ENCODE data around the gene CENPS. TPM values are rescaled to one million over a fixed set of nuclear protein-coding genes. Genes with fewer than 3 reads are reported as not detected.
"Not testable (repeated sequence)": the region's sequence is repeated elsewhere in the genome, so short reads cannot be mapped to it uniquely, and the experiment has no call there.

The CENPS gene
- total RNA-seq, 3 donors from 2014 or later: 16.3 to 24.2 (median 22.3) TPM

- ATAC-seq (no peak), DNase-seq (no peak)
- H3K4me3 Mint-ChIP-seq: no peak overlapping the region
- H3K4me1 Mint-ChIP-seq (ENCODE audit: low read depth): no peaks in the 10 kb centered on the region
- H3K36me3 Mint-ChIP-seq (ENCODE audit: insufficient read depth): peaks cover 5% of the 10 kb centered on the region
- no peaks in the 10 kb centered on the region for H3K9me3 Mint-ChIP-seq
- H3K27me3 Mint-ChIP-seq (ENCODE audit: low read depth): no peaks in the 10 kb centered on the region
Measured at GRCh38 chr1:10451287-10451686, 21.1 kb downstream of the CENPS start.

GRCh38 chr1:10456048-10456447, 25.8 kb downstream of the CENPS start:
- H3K4me1 Mint-ChIP-seq (ENCODE audit: low read depth): peaks cover 8% of the 10 kb centered on the region
- no peak overlapping the region for H3K4me3 Mint-ChIP-seq
- ATAC-seq: no peak
- no peaks in the 10 kb centered on the region for H3K9me3 Mint-ChIP-seq
- no peak for DNase-seq
- no peaks in the 10 kb centered on the region for H3K27me3 Mint-ChIP-seq (ENCODE audit: low read depth)
- peaks cover 7% of the 10 kb centered on the region for H3K36me3 Mint-ChIP-seq (ENCODE audit: insufficient read depth)

DNA sequence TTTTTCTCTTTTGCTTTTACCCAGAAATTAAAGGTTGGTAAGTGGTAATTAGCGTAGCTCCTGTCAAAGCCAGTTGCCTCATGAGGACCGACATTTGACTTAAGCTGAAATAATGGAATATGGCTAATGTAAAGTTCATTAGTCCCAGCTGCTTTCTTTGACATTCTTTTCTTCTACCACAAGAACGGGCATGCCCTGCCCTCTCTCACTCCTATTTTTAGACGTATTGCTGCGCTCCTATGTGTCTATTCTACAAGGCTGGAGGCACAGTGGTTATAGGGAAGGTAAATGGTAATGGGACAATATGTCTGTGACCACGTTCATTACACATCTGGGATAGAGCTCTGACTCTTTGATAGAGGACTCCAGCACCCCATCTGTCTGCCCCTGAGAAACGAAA, 26.4 kb downstream of the CENPS start:
- H3K9me3 Mint-ChIP-seq: no peaks in the 10 kb centered on the region
- H3K36me3 Mint-ChIP-seq (ENCODE audit: insufficient read depth): peaks cover 11% of the 10 kb centered on the region
- DNase-seq (no peak), ATAC-seq (no peak)
- no peak overlapping the region for H3K4me3 Mint-ChIP-seq
- peaks cover 8% of the 10 kb centered on the region for H3K4me1 Mint-ChIP-seq (ENCODE audit: low read depth)
- H3K27me3 Mint-ChIP-seq (ENCODE audit: low read depth): no peaks in the 10 kb centered on the region

DNA sequence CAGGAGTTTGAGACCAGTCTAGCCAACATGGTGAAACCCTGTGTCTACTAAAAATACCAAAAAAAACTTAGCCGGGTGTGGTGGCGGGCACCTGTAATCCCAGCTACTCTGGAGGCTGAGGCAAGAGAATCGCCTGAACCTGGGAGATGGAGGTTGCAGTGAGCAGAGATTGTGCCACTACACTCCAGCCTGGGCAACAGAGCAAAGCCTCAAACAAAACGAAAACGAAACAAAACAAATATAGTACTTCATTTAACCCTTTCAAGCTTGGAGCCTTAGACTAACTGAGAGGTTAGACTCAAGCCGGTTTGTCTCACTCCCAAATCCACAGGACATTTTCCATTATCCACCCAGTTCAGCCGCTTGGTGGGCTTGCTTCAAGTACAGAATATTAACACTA, 27.2 kb downstream of the CENPS start:
- peak in 1 of 2 donors; percentile 14 for ATAC-seq
- H3K4me3 Mint-ChIP-seq; H3K27me3 Mint-ChIP-seq (ENCODE audit: low read depth); H3K9me3 Mint-ChIP-seq; DNase-seq; H3K4me1 Mint-ChIP-seq (ENCODE audit: low read depth): not testable (repeated sequence)
- peaks cover 14% of the 10 kb centered on the region for H3K36me3 Mint-ChIP-seq (ENCODE audit: insufficient read depth)

DNA sequence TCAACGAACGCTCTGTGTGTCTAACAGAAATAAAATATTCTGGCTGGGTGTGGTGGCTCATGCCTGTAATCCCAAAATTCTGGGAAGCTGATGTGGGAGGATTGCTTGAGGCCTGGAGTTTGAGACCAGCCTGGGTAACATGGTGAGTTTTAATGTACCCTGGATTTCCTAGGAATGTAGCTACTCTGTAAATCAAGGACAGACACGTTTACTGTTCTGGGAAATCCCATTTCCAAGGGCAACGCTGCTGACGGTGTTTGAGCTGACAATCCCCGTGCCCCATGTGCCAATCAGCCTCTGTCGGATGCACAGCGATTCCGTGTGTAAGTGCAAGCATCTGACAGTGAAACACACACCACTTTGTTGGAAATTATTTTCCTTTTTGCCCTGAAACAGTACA, 27.6 kb downstream of the CENPS start:
- Mint-ChIP-seq H3K27me3 (ENCODE audit: low read depth) (no peaks in the 10 kb centered on the region), H3K9me3 (no peaks in the 10 kb centered on the region), H3K4me1 (ENCODE audit: low read depth) (peaks cover 8% of the 10 kb centered on the region), H3K4me3 (no peak overlapping the region), H3K36me3 (ENCODE audit: insufficient read depth) (peaks cover 16% of the 10 kb centered on the region)
- ATAC-seq (no peak), DNase-seq (no peak)

DNA sequence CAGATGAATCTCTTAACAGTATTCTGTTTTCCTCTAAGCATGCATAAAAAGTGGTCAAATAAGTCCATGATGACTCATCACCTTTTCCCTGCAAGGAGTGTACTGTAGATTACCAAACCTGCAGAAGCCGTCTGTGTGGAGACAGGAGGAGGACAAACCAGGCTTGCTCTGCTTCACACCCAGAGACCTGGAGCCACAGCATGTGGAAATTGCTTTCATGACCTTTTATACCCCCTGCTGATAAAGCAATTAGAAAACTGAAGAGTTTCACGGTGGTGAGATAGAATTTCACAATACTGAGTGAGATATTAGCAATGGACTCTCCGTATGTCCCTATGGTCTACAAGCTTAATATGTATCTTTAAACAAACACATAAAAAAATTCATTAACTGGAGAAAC, 29.0 kb downstream of the CENPS start:
- Mint-ChIP-seq H3K36me3 (ENCODE audit: insufficient read depth) (peaks cover 24% of the 10 kb centered on the region), H3K4me3 (no peak overlapping the region), H3K9me3 (no peaks in the 10 kb centered on the region), H3K4me1 (ENCODE audit: low read depth) (peaks cover 8% of the 10 kb centered on the region), H3K27me3 (ENCODE audit: low read depth) (no peaks in the 10 kb centered on the region)
- no peak for DNase-seq
- ATAC-seq: no peak

DNA sequence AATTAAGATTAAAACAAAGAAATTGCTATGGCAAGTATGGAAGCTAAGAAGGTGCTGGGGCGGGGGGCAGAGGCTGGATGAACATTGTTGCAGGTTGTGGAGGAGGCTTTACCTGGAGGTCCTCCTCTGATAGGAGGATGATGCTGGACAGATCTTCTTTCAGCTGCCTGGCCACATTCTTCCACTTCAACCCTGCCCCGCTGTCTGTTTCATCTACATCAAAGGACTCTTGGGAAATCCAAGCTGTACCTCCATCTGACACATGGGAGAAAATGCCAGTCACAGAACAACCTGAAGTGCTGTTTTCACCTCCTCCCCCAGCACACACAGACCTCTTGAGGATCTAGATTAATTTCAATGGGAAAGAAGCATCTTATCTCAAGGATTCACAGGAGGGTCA, 36.8 kb downstream of the CENPS start:
- H3K36me3 Mint-ChIP-seq (ENCODE audit: insufficient read depth): peaks cover 30% of the 10 kb centered on the region
- peaks cover 10% of the 10 kb centered on the region for H3K4me1 Mint-ChIP-seq (ENCODE audit: low read depth)
- no peak overlapping the region for H3K4me3 Mint-ChIP-seq
- DNase-seq (no peak), ATAC-seq (no peak)
- H3K27me3 Mint-ChIP-seq (ENCODE audit: low read depth): no peaks in the 10 kb centered on the region
- no peaks in the 10 kb centered on the region for H3K9me3 Mint-ChIP-seq

- Mint-ChIP-seq H3K36me3 (ENCODE audit: insufficient read depth) (peaks cover 17% of the 10 kb centered on the region), H3K27me3 (ENCODE audit: low read depth) (no peaks in the 10 kb centered on the region), H3K9me3 (no peaks in the 10 kb centered on the region), H3K4me3 (no peak overlapping the region), H3K4me1 (ENCODE audit: low read depth) (peaks cover 27% of the 10 kb centered on the region)
- ATAC-seq (no peak), DNase-seq (no peak)
Measured at GRCh38 chr1:10470043-10470442, 39.8 kb downstream of the CENPS start.

- ATAC-seq: peak in 1 of 2 donors; percentile 1
- H3K36me3 Mint-ChIP-seq (ENCODE audit: insufficient read depth): peaks cover 17% of the 10 kb centered on the region
- H3K4me3 Mint-ChIP-seq: peak overlapping the region; percentile 96
- no peaks in the 10 kb centered on the region for H3K27me3 Mint-ChIP-seq (ENCODE audit: low read depth)
- no peak for DNase-seq
- peaks cover 40% of the 10 kb centered on the region for H3K4me1 Mint-ChIP-seq (ENCODE audit: low read depth)
- no peaks in the 10 kb centered on the region for H3K9me3 Mint-ChIP-seq
Measured at GRCh38 chr1:10471411-10472219, 41.4 kb downstream of the CENPS start.

GRCh38 chr1:10472220-10473144, 42.2 kb downstream of the CENPS start, which contains the start of gene DFFA:
TSS of gene DFFA (minus strand) at chr1:10472529. CDS start at chr1:10472458, 71 bp downstream.
- H3K4me1 Mint-ChIP-seq (ENCODE audit: low read depth): peaks cover 44% of the 10 kb centered on the region
- DNase-seq (peak; percentile 84), ATAC-seq (peak; percentile 84 to 87)
- H3K9me3 Mint-ChIP-seq: no peaks in the 10 kb centered on the region
- peak within 1 kb of the TSS; percentile 96 for H3K4me3 Mint-ChIP-seq
- H3K36me3 Mint-ChIP-seq (ENCODE audit: insufficient read depth): peaks cover 14% of the 10 kb centered on the region
- H3K27me3 Mint-ChIP-seq (ENCODE audit: low read depth): no peaks in the 10 kb centered on the region

DNA sequence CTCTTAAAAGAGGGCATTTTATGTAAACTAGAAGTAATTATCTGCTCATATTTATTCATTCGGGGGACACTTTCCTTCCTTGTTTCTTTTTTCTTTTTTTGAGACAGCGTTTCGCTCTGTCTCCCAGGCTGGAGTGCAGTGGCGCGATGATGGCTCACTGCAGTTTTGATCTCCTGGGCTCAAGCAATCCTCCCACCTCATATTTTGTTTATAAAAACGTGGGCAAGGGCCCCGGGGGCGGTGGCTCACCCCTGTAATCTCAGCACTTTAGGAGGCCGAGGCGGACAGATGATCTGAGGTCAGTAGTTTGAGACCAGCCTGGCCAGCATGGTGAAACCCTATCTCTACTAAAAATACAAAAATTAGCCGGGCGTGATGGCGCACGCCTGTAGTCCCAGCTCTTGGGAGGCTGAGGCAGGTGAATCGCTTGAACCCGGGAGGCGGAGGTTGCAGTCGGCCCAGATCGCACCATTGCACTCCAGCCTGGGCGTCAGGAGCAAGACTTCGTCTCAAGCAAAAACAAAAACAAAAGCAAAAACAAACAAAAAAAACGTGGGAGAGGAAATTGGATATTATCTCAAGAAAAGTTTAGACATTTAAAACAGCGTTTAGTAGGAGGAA, 43.0 kb downstream of the CENPS start:
- no peaks in the 10 kb centered on the region for H3K27me3 Mint-ChIP-seq (ENCODE audit: low read depth)
- DNase-seq (no peak), ATAC-seq (no peak)
- peak overlapping the region; percentile 96 for H3K4me3 Mint-ChIP-seq
- H3K9me3 Mint-ChIP-seq: no peaks in the 10 kb centered on the region
- H3K36me3 Mint-ChIP-seq (ENCODE audit: insufficient read depth): peaks cover 8% of the 10 kb centered on the region
- H3K4me1 Mint-ChIP-seq (ENCODE audit: low read depth): peaks cover 45% of the 10 kb centered on the region

DNA sequence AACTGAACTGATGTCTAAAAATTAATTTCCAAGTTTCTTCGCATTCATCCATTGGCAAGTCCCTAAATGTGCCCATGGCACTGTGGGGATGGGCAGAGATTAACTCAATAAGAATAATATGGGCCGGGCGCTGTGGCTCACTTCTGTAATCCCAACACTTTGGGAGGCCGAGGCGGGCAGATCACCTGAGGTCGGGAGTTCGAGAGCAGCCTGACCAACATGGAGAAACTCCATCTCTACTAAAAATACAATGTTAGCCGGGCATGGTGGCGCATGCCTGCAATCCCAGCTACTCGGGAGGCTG, 44.0 kb downstream of the CENPS start:
- not testable (repeated sequence) for H3K36me3 Mint-ChIP-seq (ENCODE audit: insufficient read depth); ATAC-seq

DNA sequence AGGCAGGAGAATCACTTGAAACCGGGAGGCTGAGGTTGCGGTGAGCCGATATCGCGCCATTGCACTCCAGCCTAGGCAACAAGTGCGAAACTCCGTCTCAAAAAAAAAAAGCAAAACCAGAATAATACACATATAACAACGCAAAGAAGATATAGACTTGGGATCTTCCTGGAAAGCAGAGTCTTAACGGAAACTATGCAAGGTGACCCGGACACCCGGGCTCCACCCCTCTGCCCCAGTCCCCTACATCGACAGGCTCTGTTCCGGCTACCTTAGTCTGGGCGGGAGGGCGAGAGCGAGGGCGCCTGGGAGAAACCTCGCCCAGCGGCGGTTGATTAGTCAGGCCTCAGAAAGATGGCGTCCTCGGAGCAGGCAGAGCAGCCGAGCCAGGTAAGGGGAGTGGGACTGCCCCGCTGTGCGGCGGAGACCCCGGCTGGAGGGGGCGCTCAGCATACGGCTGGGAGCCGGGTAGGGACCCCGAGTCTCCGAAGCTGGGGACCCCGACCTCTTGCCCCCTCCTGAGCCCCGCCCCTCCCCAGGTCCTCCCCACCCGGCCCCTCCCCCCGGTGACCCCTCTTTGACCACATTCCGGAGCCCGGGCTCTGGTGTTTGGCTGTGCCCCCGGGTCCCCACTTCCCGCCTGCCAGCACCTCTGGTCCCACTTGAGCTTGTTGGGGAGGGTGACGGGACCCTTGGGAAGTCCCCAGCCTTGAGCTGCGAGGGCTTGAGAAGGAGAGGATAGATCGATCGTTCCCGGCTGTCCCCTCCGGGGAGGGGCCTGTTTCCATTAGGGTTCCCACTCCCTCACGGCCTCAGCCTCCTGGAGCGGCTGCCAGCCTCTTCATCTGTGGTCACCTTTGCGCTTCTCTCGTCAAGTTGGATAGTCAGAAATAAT, 44.6 kb downstream of the CENPS start, which contains the start of gene PEX14:
PEX14 (plus strand) TSS at position 338 of the 895 bp plus-strand sequence; CDS start at position 355, 17 bp downstream.
- H3K9me3 Mint-ChIP-seq: no peaks in the 10 kb centered on the region
- H3K27me3 Mint-ChIP-seq (ENCODE audit: low read depth): no peaks in the 10 kb centered on the region
- H3K36me3 Mint-ChIP-seq (ENCODE audit: insufficient read depth): no peaks in the 10 kb centered on the region
- DNase-seq (peak; percentile 77), ATAC-seq (peak; percentile 87 to 90)
- peak within 1 kb of the TSS; percentile 96 for H3K4me3 Mint-ChIP-seq
- H3K4me1 Mint-ChIP-seq (ENCODE audit: low read depth): peaks cover 50% of the 10 kb centered on the region

More for the DNA sequence above, 44.0 kb downstream of the CENPS start:
- H3K27me3 Mint-ChIP-seq (ENCODE audit: low read depth); DNase-seq; H3K9me3 Mint-ChIP-seq: not testable (repeated sequence)
- H3K4me1 Mint-ChIP-seq (ENCODE audit: low read depth): peaks cover 47% of the 10 kb centered on the region
- H3K4me3 Mint-ChIP-seq: peak overlapping the region; percentile 96
